ENCODE measurements around the gene FNDC8. TPM values are rescaled to one million over a fixed set of nuclear protein-coding genes. Genes with fewer than 3 reads are reported as not detected.

FNDC8 gene
- polyA plus RNA-seq, 1 of the 3 experiments (the other 2 are of a cell fraction): not detected

GRCh38 chr17:35099908-35100307, 21.5 kb upstream of the FNDC8 start:
- Histone ChIP-seq H3K79me2 (ENCODE audit: insufficient read depth) (no peaks in the 10 kb centered on the region), H3K9ac (no peak overlapping the region), H3K27me3 (ENCODE audit: insufficient read depth) (no peaks in the 10 kb centered on the region), H4K20me1 (ENCODE audit: insufficient read depth) (no peaks in the 10 kb centered on the region), H3K27ac (ENCODE audit: low read depth in 2 of 2, low read length in 1 of 2) (no peak overlapping the region), H3K4me2 (no peak overlapping the region), H3K4me1 (ENCODE audit: control insufficient read depth in 1 of 2, insufficient read depth in 2 of 2, low read depth in 1 of 2, low read length in 1 of 2) (no peaks in the 10 kb centered on the region), H3K4me3 (ENCODE audit: low read depth in 2 of 2, low read length in 1 of 2) (no peak overlapping the region), H3F3A (replicated peaks; ENCODE audit: insufficient read depth) (no peaks in the 10 kb centered on the region), H2AFZ (ENCODE audit: low read depth) (no peak overlapping the region), H3K36me3 (replicated peaks in 1 of 2; ENCODE audit: control insufficient read depth in 1 of 2, insufficient read depth in 2 of 2, low read length in 1 of 2) (peaks cover 8 to 23% of the 10 kb centered on the region in 2 experiments), H3K9me3 (no peaks in the 10 kb centered on the region), H3K9me2 (no peaks in the 10 kb centered on the region)
- WGBS (ENCODE audit: low lambda C conversion rate): 94% methylated on average over 3 of the region's 3 CpGs
- ChIA-PET CTCF (interaction anchor here (0.9 to 5.1 kb wide), 2 partner anchors 10 to 557 kb away, joined by 3 to 22 read pairs; no protein-coding TSS in a partner anchor), POLR2A (no interaction called here)
- TF ChIP-seq CTCF (IDR thresholded peaks at IDR 0.05): no peak
- no peak for TF ChIP-seq FOSL2 (IDR thresholded peaks at IDR 0.05; ENCODE audit: borderline replicate concordance, low read depth)
- TF ChIP-seq RXRA (IDR thresholded peaks at IDR 0.05; ENCODE audit: borderline replicate concordance, low read depth): no peak
- TF ChIP-seq FOXM1 (IDR thresholded peaks at IDR 0.05; ENCODE audit: low read depth): no peak
- no peak for TF ChIP-seq USF2 (IDR thresholded peaks at IDR 0.05; ENCODE audit: borderline replicate concordance, low read depth, low read length)
- no peak for TF ChIP-seq JUND (IDR thresholded peaks at IDR 0.05)
- TF ChIP-seq TAF1 (IDR thresholded peaks at IDR 0.05; ENCODE audit: borderline replicate concordance, low read depth, low read length): no peak
- TF ChIP-seq RCOR1 (IDR thresholded peaks at IDR 0.05; ENCODE audit: low read length): no peak
- no peak for TF ChIP-seq TEAD4 (IDR thresholded peaks at IDR 0.05; ENCODE audit: borderline replicate concordance, insufficient read depth)
- TF ChIP-seq SMC3 (IDR thresholded peaks at IDR 0.05; ENCODE audit: low read depth, low read length): no peak
- TF ChIP-seq SIN3A (IDR thresholded peaks at IDR 0.05; ENCODE audit: borderline replicate concordance, low read depth, low read length): no peak
- TF ChIP-seq POLR2AphosphoS5 (IDR thresholded peaks at IDR 0.05; ENCODE audit: low read depth, low read length): no peak
- no peak for TF ChIP-seq NFIC (IDR thresholded peaks at IDR 0.05; ENCODE audit: borderline replicate concordance)
- TF ChIP-seq ZBTB33 (IDR thresholded peaks at IDR 0.05; ENCODE audit: borderline replicate concordance, low read depth): no peak
- TF ChIP-seq EZH2phosphoT487 (IDR thresholded peaks at IDR 0.05; ENCODE audit: borderline replicate concordance, low read depth): no peak
- no peak for DNase-seq
